Kidney glomerular epithelial cell (primary cell): ENCODE measurements around the gene TRMT112.

Experiments used
- DNase-seq: peaks from one replicate; lab custom pipeline; 2025; lab: John Stamatoyannopoulos, UW

The TRMT112 gene

GRCh38 chr11:64317325-64317960 lies at the start of gene TRMT112:
TSS of gene TRMT112 (minus strand) at chr11:64317559. CDS start at chr11:64317526, 33 bp downstream.
- peak; percentile 99 for DNase-seq

DNA sequence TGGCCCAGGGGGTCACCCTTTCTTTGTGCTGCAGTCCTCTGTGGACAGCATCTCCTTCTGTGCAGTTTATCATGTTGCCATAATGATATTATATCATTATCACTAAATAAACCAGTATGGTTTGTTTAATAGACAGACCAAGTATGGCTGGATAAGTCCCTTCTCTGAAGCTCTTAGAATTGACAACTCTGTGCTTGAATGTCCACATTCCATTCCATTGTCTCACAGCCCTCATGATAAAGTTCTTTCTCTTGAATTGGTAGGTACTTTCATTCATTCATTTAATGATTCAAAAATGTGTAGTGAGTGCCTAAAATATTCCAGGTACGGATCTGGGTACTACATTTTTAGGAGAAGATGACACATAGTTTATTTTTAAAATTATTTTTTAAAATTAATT lies 49.4 kb upstream of the TRMT112 start:
- DNase-seq = no peak

DNA sequence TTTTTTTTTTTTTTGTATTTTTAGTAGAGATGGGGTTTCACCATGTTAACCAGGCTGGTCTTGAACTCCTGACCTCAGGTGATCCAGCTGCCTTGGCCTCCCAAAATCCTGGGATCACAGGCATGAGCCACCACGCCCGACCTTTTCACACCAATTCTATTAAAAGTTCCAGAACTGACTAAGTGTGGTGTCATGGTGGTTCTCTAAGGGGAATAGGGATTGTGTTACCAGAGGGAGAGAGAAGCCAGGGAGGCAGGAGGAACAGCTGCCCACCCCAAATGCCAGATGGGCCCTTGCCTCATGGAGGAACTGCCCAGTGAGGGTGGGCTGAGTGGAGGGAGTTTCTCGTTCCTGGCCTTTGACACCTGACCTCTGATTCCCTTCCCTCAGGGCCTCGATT lies 47.6 kb upstream of the TRMT112 start:
- DNase-seq = no peak

DNA sequence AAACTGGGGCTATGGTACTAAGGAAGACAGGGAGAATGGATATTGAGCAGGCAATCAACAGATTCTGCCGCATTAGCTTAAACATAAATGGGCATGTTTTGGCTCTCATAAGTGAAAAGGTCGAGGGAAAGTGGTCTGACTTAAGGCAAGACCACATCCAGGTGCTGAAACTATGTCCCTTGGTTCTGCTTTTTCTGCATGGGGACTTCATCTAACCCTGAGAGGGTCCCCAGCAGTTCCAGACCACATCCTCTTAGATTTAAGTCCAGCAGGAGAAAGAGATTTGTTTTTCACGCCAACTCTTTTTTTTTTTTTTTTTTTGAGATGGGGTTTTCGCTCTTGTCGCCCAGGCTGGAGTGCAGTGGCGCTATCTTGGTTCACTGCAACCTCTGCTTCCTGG lies 47.1 kb upstream of the TRMT112 start:
- no peak for DNase-seq

- no peak for DNase-seq
Observed at GRCh38 chr11:64362339-64362738, 45.0 kb upstream of the TRMT112 start.

DNA sequence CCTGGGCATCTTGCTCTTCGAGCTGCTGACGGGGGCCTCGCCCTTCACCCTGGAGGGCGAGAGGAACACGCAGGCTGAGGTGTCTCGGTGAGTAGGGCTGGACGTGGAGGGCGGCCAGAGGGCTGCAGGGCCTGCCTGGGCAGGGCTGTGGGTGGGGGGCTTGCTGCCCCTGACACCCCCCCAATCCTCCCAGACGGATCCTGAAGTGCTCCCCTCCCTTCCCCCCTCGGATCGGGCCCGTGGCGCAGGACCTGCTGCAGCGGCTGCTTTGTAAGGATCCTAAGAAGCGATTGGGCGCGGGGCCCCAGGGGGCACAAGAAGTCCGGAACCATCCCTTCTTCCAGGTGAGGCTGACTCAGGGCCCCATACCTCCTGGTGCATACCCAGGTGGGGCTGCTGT lies 44.3 kb upstream of the TRMT112 start:
- no peak for DNase-seq

- no peak for DNase-seq
Observed at GRCh38 chr11:64360448-64360921, 43.1 kb upstream of the TRMT112 start.

DNA sequence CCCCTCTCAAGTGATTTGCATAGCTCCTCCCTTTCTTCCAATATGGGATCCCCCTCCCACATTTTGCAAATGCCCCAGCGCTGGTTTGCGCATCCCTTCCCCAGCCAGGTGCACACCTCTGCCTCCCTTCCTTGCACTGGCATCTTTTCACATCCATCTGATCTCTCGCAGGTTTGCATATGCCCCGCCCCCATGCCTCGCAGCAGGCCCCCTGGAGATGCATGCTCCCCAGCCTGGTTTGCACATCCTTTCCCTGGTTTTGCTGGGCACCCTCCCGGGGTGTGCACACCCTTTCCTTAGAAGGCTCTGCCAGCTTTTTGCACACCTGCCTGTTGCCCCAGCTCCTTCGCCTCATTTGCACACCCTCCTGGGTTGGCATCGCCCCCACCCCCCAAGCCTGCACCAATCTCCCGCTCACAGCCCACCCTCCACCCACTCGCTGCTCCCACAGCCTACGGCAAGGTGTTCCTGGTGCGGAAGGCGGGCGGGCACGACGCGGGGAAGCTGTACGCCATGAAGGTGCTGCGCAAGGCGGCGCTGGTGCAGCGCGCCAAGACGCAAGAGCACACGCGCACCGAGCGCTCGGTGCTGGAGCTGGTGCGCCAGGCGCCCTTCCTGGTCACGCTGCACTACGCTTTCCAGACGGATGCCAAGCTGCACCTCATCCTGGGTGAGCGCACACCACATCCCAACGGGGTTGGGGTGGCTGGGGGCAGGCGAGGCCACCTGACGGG lies 42.5 kb upstream of the TRMT112 start:
- no peak for DNase-seq

- DNase-seq = peak; percentile 60
Observed at GRCh38 chr11:64358907-64359711, 41.8 kb upstream of the TRMT112 start, which contains the start of gene RPS6KA4. TSS of gene RPS6KA4 (plus strand) at chr11:64359162. CDS start at chr11:64359236, 74 bp downstream.

DNA sequence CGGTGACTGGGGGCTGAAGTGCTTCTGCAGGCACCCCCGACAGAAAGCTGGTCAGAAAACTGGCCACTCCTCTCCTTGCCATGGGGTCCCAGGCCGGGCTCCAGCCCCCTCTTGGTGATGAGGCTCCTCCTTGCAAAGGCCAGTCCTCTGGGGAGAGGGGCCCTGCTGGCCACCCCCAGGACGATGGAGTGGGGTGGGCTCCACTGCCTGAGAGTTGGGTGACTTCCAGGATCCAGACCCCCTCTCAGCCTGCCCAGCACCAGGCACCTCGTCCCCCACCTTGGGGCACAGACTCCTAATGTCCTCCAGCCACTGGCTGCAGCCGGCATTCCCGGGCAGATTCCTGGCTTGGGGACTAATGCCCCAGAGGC lies 41.2 kb upstream of the TRMT112 start:
- DNase-seq = no peak

- no peak for DNase-seq
Observed at GRCh38 chr11:64357904-64358535, 40.7 kb upstream of the TRMT112 start.

GRCh38 chr11:64357446-64357845 lies 40.1 kb upstream of the TRMT112 start:
- DNase-seq = no peak

GRCh38 chr11:64356498-64357411 lies 39.4 kb upstream of the TRMT112 start:
- DNase-seq = peak; percentile 13

DNA sequence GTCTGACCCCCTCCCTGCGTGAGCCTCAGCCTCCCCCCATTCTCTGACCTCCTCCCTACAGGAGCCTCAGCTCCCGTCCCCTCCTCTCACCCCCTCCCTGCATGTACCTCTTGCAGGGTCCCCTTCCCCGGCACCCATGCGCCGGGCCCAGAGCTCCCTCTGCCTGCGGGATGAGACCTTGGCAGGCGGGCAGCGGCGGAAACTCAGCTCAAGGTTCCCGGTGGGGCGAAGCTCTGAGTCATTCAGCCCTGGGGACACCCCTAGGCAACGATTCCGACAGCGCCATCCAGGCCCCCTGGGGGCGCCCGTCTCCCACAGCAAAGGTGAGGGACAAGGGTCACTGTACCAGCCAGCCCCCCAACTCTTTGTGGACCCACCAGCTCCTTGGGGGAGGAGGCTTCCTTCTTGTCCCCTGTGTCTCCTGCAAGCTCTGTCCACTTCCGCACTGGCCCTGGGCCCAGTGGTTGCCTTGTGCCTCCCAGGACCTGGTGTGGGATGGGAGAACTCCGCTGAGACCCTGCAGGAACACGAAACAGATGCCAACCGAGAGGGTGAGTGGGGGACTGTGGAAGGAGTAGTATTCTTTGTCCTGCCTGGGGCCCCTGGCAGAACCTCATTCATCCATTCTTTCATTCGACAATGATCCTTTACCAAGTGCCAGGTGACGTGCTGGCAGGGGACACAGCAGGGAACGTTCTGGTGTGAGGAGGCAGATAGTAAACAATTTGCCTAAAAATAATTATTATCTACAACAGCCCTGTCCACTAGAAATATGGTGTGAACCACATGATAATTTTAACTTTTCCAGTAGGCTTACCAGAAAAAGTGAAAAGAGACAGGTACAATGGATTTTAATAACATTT lies 38.0 kb upstream of the TRMT112 start:
- DNase-seq = peak; percentile 72

DNA sequence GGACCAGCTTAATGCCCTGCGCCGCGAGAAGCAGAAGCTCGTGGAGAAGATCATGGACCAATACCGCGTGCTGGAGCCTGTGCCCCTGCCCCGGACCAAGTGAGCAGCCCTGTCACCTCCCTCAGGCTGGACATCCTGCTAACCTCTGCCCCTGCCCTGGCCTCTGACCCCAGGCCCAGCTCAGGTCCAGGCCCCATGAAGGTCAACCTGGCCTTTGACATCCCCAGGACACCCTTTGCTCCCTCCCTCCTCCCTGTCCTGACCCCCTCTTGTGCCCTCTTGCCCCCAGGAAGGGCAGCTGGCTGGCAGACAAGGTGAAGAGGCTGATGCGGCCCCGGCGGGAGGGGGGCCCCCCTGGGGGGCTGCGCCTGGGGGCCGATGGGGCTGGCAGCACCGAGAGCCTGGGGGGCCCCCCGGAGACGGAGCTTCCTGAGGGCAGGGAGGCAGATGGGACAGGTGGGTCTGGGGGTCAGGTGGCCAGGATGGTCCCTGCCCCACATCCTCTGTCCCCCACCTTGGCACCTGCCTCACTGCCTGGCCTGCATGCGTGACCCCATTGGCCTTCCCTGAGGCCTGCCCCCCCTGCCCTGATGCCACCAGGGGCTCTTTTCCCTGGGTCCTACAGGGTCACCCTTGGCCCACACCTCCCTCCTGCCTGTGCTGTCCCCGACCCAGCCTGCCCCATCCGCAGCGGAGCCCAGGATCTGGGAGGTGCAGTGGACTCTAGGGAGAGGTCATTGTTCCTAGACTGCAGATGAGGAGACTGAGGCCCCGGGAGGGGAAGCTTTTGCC lies 36.6 kb upstream of the TRMT112 start:
- DNase-seq = no peak

GRCh38 chr11:64352995-64353714 lies 35.8 kb upstream of the TRMT112 start:
- DNase-seq = no peak

- no peak for DNase-seq
Observed at GRCh38 chr11:64352099-64352994, 35.0 kb upstream of the TRMT112 start.
